ENCODE measurements around the gene IL1A.
"Not testable (repeated sequence)": the region's sequence is repeated elsewhere in the genome, so short reads cannot be mapped to it uniquely, and the experiment has no call there.

IL1A gene, protein sequence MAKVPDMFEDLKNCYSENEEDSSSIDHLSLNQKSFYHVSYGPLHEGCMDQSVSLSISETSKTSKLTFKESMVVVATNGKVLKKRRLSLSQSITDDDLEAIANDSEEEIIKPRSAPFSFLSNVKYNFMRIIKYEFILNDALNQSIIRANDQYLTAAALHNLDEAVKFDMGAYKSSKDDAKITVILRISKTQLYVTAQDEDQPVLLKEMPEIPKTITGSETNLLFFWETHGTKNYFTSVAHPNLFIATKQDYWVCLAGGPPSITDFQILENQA

DNA sequence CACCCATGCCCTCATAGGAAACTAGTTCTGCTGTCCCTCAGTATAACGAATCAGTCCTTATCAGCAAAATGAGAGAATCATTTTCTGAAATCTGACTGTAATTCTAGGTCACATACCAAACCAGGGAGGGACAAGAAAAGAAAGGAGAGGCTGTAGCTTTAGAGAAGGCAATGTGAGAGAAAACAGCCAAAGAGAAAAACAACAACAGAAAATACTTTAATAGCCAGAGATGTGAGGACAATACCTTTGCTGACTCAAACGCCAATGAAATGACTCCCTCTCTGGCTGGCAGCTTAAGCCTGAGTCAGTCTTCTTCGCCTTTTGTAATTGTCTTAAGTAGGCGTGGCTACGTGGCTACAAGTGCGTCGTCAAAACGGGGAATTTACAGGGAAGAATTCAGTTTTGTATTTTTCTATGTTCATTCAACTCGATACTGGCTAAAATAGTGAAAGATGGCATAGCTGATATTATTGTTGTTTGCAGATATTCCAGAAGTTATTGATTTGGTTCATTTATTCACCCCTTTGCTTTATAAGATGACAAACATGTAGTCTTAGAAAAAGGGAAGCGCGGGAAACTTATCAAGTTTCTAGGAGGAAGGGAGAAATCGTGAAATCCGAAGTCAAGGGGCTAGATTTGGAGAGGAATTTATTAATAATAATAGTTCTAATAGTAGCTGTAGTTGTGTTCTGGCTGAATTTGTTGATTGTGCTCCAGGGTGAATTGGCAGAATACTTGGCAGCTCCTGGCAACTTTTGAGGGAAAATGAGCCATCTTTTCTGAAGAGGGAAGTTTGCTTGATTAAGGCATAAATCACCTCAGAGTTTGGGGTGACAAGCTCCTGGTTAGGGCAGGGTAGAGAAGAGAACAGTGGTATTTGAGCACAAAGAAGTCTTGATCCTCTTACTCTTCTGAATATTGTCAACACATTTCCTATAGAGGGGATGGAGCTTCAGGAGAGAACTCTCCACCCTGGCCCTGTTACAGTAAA, at the start of gene IL1A:
TSS of gene IL1A (minus strand) at position 295 of the 991 bp plus-strand sequence. CDS start 723 bp downstream, outside the sequence.
- in situ Hi-C loops (cut with MboI; ENCODE audit: low sequenced_read_pairs), result no loop called here

DNA sequence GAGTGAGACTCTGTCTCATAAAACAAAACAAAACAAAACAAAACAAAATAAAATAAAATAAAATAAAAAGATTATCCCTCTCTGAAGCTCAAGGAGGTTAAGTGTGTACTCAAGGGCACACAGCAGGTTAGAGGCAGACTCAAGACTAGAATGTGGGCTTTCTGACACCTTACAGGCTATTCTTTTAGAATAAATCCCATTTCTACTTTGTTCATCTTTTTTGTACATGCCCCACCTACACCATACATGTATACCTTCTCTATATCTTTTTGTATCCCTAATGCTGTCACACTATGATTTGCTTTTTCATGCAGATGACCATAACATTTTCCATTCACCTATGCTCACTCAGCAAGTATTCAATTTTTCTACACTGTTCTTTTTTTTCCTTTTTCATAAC, 49.7 kb upstream of the IL1A start:
- in situ Hi-C loops (cut with MboI; ENCODE audit: low sequenced_read_pairs), result no loop called here

DNA sequence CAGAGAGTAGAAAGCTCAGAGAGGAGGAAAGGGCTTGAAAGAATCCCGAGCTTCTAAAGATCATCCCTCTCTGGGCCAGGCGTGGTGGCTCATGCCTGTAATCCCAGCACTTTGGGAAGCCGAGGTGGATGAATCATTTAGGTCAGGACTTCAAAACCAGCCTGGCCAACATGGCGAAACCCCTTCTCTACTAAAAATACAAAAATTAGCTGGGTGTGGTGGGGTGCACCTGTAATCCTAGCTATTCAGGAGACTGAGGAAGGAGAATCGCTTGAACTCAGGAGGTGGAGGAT, 49.3 kb upstream of the IL1A start:
- in situ Hi-C loops (cut with MboI; ENCODE audit: low sequenced_read_pairs), result not testable (repeated sequence)

DNA sequence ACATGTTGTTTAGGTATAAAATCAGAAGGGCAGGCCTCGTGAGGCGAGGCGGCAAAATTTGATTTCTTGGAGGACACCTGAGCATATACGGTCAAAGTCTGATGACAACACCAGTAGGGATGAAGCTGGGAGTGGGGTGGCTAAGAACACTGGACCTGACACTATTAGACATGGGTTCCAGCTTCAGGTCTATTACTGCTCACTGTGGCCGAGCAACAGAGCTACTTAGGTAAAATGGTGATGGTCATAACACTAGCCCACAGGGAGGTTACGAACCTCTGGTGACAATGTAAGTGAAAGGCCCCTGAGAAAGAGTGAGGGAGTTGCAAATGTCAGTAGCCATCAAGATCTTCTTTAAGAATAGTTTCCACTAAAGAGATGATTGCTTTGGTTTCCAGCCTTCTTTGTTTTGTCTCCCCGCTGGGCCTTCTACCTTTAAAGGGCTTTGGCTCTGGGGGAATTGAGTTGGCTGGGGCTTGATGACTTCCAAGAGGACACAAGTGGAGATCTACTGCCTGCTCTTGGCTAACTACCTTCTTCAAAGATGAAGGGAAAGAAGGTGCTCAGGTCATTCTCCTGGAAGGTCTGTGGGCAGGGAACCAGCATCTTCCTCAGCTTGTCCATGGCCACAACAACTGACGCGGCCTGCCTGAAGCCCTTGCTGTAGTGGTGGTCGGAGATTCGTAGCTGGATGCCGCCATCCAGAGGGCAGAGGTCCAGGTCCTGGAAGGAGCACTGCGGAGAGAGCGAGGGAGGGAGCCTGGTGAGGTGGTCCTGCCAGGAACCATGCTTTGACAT, 48.7 kb upstream of the IL1A start:
- in situ Hi-C loops (cut with MboI; ENCODE audit: low sequenced_read_pairs), result no loop called here

DNA sequence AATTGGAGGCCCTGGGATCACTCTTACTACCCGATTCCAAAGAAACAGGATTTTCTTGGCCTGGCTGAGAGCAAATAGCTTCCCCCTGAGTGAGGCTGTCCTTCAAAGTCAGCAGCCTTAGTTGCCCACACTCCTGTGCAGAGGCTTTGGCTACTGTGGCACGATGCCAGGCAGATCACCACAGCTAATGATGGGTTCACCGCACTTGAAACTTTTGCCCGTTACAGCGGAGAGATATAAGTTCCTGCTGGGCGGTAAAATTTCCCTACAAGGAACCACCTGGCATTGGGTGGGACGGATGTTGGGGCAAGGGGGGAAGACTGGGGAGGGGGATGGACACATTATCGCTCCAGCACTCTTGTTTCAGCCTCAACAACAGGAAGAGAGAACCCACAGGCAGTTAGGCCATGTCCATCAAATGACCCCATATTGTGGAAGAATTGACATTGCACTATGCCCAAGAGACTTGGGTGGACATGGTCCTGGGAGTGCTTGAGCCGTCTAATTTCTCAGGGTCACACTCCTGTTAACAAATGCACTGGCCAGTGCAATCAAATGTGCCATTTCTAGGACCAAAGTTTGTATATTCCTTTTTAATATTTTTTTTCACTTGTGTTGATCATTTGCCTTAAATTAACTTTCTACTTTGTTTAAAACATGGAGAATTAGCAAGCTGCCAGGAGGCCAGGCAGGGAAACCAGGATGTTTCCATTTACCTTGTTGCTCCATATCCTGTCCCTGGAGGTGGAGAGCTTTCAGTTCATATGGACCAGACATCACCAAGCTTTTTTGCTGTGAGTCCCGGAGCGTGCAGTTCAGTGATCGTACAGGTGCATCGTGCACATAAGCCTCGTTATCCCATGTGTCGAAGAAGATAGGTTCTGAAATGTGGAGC, 47.9 kb upstream of the IL1A start:
- in situ Hi-C loops (cut with MboI; ENCODE audit: low sequenced_read_pairs), result no loop called here

DNA sequence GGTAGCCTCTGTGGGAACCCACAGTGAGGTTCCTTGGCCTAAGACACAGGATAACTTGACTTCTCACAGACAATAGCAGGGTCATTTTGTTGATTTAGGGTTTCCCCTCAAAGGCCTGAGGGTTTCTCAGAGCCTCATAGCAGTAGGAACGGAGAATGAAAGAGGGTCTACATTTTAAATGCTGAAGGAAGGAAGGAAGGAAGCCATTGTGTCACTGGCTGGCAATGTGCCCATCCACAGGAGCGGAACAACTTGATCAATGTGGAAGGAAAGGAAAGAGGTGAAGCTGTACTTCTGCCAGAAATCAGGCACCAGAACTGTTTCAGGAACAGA, 47.2 kb upstream of the IL1A start:
- in situ Hi-C loops (cut with MboI; ENCODE audit: low sequenced_read_pairs), result no loop called here

DNA sequence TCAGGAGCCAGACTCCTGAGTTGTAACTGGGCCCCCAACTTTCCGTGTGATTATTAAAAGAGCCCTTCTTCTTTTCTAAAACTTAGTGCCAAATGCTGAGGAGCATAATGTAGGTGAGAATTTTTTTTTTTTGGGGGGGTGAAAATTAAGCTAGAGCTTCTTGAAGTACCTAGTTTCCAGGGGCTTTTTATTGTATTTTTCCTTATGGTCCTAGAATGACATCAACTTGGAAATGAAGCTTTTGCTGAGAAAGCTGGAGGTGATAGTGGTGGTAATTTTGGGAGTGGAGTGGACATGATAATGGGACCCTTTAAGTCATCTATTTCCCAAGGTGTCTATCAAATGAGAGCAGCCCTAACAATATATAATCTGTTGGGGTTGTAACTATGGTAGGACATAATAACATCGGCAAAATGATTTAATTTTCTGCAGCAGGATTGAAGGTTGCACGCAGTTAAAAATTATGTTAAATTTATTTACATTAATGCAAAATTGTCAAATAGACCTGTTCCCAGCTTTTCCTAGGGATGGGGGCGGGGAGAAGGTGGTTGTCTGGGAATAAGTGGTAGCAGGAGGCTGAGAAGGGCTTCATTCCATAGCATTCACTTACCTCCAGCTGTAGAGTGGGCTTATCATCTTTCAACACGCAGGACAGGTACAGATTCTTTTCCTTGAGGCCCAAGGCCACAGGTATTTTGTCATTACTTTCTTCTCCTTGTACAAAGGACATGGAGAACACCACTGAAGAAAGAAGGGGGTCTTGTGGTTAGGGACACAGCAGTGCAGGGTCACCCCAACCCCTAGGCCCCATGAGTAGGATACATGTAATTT, 46.6 kb upstream of the IL1A start:
- in situ Hi-C loops (cut with MboI; ENCODE audit: low sequenced_read_pairs), result no loop called here

DNA sequence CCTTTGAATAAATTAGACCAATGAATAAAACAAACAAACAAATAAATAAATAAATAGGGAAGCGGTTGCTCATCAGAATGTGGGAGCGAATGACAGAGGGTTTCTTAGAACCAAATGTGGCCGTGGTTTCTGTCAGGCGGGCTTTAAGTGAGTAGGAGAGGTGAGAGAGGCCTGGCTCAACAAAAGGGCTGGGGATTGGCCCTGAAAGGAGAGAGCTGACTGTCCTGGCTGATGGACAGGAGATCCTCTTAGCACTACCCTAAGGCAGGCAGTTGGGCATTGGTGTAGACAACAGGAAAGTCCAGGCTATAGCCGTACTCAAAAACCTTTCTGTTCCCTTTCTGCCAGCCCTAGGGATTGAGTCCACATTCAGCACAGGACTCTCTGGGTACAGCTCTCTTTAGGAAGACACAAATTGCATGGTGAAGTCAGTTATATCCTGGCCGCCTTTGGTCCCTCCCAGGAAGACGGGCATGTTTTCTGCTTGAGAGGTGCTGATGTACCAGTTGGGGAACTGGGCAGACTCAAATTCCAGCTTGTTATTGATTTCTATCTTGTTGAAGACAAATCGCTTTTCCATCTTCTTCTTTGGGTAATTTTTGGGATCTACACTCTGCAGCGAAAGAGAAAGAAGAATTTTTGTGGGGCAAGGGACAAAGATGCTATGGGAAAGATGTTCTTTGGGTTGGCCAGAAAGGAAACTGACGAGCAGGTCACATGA, 45.8 kb upstream of the IL1A start:
- in situ Hi-C loops (cut with MboI; ENCODE audit: low sequenced_read_pairs), result no loop called here

DNA sequence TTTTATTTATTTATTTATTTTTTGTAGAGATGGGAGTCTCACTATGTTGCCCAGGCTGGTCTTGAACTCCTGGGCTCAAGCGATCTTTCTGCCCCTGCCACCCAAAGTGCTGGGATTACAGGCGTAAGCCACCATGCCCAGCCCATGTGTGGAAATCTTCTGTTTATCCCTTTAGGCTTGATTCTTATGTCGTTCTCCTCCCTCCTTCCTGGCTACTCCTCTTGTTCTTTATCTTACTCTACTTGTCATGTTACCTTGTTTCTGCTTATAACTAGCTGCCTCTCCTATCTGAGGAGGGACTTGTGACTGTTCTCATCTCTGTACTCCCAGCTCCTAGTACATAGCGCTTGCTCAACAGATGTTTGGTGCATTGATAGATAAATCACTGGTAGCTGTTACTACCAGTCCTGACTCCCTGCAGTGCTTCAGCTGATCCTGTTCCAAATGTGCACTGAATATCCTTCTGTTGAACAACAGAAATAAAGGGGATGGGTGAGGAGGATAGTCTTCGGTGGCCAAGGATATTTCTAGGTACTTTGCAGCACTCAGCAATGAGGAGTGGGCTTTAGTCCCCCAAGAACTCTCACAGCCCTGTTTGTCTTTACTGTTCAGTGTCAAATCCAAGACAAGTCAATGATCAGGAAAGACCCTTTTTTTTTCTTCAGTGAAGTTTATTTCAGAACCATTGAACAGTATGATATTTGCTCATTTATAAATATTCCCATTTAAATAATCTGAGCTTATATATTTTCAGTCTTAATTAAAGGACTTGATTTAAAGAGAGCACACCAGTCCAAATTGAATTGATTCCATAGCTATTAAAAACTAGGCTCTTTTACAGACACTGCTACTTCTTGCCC, 45.0 kb upstream of the IL1A start:
- in situ Hi-C loops (cut with MboI; ENCODE audit: low sequenced_read_pairs), result no loop called here

DNA sequence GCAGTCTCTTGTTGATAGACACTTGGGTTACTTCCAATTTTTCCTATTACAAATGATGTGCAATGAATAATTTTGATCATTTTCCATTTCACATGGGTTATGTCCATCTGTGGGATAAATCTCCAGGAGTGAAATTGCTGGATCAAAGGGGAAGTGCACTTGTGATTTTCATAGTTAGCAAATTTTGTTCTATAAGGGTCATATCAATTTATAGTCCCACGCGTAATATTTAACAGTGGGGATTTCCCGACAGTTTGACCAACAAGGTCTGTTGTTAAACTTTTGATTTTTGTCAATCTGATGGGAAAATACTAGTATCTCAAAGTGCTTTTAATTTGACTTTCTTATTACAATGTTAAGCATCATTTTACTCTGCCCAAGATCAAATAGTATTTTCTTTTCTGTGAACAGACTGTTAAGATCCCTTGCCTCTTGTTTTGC, 44.0 kb upstream of the IL1A start:
- in situ Hi-C loops (cut with MboI; ENCODE audit: low sequenced_read_pairs), result no loop called here

DNA sequence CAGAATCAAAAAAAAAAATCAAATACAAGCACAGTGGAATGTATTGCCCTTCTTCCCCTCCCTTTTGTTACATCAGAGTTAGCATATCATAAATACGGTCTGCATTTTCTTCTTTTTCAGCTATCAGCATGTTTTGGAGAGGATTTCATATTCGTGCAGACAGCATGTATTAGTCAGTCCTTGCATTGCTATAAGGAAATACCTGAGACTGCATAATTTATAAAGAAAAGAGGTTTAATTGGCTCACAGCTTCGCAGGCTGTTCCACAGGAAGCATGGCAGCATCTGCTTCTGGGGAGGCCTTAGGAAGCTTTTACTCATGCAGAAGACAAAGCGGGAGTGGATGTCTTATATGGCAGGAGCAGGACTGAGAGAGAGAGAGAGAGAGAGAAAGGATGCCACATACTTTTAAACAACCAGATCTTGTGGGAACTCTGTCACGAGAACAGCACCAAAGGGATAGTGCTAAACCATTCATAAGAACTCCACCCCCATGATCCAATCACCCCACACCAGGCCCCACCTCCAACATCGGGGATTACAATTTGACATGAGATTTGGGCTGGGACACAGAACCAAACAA, 43.4 kb upstream of the IL1A start:
- in situ Hi-C loops (cut with MboI; ENCODE audit: low sequenced_read_pairs), result no loop called here

DNA sequence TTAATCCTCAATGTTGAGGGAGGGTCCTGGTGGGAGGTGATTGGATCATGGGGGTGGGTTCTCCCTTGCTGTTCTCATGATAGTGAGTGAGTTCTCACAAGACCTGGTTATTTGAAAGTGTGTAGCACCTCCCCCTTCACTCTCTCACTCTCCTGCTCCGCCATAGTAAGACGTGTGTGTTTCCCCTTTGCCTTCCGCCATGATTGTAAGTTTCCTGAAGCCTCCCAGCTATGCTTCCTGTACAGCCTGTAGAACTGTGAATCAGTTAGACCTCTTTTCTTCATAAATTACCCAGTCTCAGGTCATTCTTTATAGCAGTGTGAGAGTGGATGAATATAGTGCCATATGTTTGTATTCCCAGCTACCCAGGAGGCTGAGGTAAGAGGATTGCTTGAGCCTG, 42.7 kb upstream of the IL1A start:
- in situ Hi-C loops (cut with MboI; ENCODE audit: low sequenced_read_pairs), result no loop called here

DNA sequence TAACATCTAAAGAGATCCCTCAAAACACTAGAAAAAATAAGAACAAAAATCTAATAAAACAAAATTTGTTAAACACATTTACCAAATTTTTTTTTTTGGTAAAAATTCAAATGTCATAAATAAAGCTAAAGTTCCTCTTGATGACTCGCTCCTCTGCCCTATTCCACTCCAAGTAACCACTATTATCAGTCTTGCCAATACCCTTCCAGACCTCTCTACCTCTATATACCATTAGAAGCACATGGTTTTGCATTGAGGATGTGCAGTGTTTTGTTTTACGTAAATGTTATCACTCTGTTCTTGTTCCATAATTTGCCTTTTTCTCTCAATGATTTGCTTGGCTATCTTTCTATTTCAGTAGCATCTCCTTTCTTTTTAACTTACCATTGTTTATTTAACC, 41.4 kb upstream of the IL1A start:
- in situ Hi-C loops (cut with MboI; ENCODE audit: low sequenced_read_pairs), result no loop called here

DNA sequence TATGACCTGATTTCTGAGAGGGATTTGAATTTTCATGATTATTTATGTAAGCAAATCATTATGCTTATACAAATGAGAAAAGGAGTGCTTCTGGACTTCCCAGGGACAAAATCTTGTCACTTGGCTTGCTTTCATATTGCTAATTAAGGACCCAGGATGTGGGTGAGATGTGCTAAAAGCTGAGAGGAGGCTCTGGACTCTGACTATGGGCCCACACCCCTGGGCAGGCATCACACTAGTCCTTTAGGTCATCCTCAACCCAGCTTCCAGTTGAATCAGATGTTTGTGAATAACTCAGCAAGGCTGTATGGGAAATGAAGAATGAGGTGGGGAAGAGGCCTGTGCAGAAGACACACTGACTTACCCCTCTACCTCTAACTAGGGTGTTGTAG, 40.4 kb upstream of the IL1A start:
- in situ Hi-C loops (cut with MboI; ENCODE audit: low sequenced_read_pairs), result no loop called here

DNA sequence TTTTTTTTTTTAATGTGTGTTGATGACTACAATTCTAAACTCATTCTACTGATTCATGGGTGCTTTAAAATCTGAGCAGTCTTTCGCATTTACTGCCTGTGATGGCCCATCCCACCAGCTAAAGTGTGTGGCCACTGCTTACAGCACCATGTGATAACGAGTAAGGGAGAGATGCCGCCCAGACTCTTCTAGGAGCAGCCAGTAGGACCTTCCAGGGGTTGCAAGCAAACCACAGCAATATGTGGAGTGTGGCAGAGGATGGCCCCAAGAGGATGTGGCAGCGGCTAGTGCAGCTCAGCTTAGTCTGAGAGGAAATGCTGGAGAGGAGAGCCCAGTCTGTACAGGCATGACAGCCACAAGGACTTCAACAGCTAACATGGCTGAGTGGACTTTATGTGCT, 37.4 kb upstream of the IL1A start:
- in situ Hi-C loops (cut with MboI; ENCODE audit: low sequenced_read_pairs), result no loop called here

DNA sequence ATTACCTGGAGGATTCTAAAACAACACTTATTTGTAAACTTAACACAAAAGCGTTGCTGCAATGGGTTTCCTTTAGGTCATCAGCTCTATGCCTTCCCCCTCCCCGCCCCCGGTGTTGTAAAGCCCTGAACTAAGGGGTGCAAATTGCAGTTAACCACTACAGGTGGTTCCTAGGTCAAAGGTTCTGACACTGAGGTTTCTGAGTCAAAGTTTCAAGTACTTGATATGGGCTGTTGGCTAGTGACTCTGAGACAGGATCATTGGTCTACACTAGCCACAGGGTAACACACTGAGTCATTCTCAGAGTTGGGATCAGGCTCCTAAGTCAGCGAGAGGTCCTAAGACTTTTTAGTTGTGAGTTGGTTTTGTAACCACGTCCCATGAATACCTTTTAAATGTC, 36.8 kb upstream of the IL1A start:
- in situ Hi-C loops (cut with MboI; ENCODE audit: low sequenced_read_pairs), result no loop called here

DNA sequence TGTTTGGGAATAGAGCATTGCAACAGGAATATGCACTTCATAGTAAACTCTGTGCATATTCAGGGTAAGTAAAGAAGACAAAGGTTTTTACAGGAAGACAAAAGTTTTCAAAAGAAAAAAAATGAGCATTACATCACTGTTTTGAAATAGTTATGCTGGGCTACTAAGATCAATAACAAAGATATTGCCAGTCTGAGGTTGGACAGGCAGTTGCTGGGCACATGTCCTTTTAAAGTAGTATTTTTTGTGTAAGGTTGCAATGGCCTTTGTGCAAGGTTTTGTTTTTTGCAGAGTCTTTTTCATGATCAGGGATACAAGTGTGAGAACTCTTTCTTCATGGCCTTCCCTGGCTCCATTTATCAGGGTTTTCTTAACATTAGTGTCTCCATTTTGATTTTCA, 36.0 kb upstream of the IL1A start:
- in situ Hi-C loops (cut with MboI; ENCODE audit: low sequenced_read_pairs), result no loop called here

DNA sequence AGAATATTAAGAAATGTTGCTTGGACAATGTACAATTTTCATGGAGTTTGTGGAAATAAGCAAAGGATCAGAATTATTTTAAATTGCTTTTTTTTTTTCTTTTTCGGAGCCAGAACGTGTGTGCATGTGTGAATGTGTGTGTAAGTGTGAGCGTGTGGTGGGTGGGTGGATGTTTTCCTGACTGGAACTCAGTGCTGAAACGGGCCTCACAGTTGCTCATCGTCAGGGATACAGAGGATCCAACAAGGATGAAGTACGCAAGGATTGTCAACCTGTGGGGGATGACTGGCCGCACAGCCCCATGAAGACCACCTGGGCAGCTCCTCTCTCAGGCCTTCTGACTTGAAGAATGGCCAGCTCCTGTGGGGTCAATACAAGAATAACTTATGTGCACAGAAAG, 34.8 kb upstream of the IL1A start:
- in situ Hi-C loops (cut with MboI; ENCODE audit: low sequenced_read_pairs), result no loop called here
